DMS53 (cell line): ENCODE data around the gene PDZRN3.

ENCODE experiments used
- DNase-seq: peaks from one replicate; lab custom pipeline; 2025; lab: John Stamatoyannopoulos, UW

The PDZRN3 gene

DNA sequence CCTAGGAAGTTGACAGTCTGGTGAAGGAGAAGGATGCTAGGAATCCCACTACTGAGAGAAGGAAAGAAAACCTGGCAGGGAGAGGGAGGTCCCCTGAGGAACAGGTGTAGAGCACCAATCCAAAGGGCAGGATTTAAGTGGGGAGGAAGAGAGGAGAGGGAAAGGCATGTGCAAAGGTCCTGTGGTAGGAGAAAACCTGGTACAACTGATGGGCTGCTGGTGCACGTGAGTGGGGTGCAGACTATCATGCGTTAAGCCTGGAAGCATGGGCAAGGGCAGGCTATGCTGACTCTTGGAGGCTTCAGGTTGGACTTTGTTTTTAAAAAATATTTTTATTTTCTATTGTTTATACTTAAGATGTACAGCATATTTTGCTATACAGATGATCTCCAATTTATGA lies 209.6 kb downstream of the PDZRN3 start:
- no peak for DNase-seq

DNA sequence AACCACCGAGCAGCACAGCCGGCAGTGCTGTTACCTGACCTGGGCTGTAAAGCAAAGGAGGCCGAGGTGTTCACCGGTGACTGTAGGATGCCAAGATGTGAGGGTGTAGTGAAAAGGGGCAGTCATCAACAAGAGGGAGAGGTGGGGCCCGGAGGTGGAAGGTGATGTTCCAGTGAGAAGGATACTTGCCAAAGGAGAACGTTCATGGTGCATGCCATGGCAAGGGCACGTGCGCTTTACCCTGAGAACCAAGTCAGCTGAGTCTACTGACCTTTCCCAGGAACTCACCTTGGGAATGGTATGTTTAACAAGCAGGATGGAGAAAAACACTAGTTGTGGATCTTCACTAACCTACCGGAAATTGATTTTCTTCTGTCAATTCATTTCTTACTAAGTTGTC lies 211.1 kb downstream of the PDZRN3 start:
- no peak for DNase-seq

DNA sequence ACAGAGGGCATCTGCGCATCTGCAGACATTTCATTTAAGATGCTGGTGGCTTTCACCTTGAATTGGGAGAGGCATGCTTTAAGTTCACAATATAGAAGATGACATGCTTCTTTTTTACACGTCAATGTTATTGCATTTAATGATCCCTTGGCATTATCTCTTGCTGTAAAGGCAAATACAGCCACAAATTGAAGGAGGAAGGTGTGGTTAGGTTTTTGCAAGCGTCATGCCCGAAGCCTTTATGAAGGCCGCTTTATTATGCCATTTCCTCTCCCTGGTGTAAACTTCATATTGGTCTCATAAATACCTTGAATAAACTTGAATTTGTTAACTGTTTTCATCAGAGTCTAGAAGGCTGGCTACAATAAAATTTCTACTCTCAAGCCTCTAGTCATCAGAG lies 212.7 kb downstream of the PDZRN3 start:
- no peak for DNase-seq

DNA sequence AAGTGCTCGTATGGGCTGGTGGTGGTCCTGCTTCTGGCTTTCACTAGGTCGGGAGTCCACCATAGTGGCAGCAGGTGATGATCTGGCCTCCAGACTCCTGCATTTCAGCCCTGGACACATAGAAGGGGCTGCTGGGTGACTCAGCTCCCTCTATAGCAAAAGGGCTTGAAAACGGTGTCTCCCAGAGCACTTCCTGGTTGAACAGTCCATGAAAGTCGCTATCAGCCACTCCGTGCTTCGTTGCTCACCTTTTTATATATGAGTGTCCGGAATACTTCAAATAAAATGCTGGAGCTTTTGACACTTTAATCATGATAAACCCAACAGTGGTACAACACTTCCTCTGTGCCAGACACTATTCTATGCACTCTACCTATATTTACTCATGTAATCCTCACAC lies 213.2 kb downstream of the PDZRN3 start:
- no peak for DNase-seq

DNA sequence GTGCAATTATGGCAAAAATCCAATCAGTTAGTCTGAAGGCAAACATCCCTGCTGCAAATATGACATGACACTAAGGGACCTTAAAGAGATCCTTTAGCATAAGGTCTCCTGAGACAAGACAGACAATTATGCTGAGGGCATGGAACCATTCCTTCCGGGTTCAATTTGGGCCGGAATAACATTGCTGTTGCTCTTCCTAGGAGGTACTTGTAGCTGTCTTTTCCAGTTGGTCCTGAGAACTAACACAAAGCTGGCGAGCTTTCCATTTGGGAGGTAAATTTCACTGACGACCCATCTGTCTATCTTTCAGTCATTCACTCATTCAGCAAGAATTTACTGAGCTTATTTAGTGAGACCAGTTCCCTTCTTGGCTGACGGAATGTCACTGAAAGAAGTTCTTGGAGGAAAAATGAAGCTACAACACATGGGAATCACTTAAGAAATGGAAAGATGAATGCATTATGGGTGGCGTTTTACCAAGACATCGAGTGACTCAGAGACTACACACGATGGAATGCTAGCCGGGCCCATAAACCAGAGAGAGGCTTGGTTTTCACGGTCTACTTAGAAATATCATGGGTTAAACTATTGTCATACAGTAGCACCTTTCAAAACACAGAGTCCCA lies 215.5 kb downstream of the PDZRN3 start:
- no peak for DNase-seq

DNA sequence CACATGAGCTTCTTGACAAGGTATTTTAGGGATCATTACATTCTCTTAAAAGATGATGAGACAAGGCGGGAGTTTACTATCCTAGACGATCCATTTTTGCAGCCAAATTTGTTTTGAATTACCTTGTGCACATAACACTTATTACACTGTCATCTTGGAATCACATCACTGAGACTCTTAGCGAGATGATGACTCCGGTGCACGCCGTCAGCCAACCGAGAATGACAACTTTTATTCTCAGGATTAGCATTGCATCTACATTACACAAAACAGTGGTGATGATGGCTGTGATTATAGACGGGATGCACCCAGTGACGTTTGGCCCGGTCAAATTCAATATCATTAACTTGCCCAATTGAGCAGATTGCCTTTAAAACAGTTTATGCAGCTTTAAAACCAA lies 216.1 kb downstream of the PDZRN3 start:
- DNase-seq = no peak

DNA sequence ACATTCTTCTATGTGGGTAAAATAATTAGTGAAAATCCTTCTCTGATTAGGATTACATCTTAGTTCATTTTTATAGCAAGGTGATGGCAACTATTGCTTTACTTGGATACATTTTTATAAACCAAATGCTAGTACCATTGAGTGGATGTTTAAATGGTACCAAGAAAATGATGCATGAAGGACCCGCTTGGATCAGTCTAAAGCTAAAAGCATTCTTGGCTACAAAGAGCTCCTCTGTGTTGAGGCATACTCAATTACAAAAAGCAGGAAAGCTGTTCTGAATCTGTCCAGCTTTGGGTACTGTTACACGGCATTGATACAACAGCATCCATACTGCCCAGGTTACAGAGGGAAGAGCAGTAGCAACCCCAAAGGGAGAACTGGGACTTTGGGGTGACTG lies 217.2 kb downstream of the PDZRN3 start:
- DNase-seq = no peak

DNA sequence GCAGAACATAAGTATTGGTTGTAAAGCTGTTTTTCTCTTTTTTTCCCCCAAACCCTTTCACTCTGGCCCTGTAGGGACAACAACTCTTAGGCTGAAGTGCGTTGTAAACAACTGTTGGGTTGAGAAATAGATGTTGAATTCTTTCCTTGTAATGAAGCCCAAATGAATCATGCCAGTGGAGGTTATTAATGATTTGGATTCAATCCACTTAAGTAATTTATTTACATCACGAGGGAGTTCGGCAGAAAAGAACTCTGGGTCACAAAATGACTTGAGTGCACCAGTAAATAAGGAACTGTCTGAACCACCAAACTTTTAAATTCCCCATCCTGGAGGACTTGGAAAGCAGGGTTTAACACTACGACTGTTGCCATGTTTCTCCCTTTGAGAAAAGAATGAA lies 218.9 kb downstream of the PDZRN3 start:
- no peak for DNase-seq

DNA sequence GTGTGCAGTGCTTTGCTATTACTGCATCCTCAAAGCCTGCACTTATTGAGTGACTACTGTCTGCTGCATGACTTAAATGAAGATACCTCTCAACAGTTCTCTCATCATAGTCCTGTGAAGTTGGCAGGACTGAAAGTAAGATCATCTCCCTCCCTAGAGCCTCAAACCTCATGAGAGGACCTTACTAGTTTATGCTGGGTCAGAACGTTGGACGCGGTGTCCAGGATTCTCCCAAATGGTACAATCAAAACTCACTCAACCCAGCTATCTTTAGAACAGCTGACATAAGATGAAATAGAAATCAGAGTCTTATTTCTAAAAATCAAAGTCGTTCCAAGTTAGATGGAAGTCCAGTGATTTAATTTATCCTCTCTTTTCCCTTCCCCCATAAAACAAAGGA lies 219.7 kb downstream of the PDZRN3 start:
- DNase-seq = no peak

DNA sequence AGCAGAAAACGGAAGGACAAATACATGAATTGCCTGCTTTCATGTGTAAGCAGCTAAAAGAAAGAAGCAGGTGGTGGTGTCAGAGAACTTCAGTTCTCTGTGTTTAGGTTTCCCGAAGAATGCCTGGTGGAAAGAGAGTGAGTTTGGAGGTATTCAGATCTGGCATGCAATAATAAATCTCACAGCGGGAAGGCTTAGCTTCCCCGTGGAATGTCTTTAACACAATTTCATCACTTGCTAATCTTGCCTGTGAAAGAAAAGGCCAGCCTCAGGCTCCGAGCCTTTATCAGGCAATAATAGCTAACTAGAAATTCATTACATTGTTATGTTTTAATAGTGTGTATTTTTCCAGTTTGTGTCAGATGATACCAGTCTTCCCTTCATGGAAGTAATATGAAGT lies 220.3 kb downstream of the PDZRN3 start:
- DNase-seq = no peak

DNA sequence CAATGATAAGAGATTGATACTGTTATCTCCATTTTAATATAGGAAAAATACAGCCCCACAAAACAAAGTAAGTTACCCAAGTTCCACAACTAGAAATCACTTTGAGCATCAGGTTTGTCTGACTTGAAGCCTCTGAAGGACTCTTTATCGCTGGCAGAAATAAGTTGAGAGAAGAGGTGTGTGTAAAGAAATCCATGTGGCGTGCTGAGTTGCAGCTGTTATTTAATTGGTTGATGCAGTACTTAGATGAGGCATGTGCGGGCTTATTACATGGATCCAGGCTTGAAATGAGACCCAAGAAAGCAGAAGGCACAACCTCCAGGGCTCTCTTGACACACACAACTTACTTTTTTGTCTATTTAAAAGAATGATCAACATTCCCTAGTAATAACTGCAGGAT lies 221.3 kb downstream of the PDZRN3 start:
- no peak for DNase-seq

DNA sequence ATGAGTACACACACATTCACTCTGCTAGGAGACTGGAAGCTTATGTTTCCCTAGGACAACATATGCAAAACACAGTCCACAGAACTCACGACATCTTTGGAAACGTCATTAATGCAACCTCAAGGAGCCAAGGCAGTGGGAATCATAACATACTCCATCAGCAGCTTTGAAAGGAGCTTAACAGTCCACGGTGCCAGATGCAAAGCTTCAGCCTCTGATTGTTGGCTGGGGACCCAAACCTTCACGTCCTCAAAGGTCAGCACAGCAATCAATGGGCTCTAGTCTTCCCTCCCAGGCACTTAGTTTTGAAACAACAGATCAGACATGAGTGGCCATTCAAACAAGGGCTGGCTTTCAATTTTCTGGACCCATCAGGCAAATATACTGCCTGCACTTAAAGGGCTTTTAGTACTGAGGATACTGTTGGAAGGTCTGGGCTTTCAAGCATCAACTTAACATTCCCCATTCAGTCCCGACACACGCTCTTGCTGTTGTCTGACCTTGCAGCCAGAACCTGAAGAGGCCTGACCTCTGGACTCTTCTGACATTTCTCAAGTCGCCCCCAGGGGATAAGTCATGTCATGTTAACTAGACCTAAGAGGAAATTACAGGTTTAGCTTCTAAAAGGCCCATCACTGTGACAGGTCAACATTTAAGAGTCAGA lies 223.0 kb downstream of the PDZRN3 start:
- DNase-seq = no peak

DNA sequence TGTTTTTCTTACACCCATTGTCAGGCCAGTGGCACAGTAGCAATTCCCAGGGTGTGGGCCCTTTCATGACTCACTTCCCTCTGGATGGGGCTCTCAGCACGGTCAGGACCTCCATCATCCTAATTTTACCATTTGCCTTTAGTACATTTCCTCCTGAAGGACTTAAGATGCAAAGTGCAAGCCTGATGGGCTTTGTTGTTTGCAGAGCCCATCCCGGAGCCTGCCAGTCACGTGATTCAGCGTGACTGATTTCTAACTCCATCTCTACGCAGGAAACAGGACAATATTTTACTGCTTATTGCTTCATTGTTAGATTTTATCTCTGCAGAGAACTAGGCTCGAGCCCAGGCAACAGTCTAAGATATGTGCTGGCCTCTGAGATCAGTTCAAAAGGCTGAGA lies 223.7 kb downstream of the PDZRN3 start:
- DNase-seq = no peak

DNA sequence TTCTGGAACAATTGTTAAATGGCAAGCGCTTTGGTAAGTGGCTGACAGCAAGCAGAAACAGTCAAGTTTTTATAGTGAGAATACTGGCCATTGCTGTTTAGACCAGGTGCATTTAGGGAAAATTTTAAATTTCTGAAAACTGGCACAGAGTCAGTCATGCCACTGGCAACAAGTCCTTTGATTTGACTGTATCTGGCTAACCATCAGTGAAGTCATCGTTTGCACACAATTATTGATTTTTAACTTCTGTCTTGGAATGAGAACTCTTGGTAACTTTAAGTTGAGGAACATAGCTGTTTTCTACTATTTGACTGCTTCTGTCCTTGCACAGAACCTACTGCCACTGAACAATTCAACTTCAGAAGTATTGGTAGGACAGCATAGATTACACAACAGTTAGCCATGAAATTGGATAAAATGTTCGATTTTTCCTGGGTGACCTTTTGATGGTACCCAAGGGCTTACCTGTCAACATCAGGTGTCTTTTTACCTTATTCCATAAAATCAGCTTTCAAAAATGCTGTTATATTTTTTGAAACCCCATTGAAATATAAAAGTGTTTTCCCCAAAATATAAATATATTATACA lies 225.0 kb downstream of the PDZRN3 start:
- no peak for DNase-seq

DNA sequence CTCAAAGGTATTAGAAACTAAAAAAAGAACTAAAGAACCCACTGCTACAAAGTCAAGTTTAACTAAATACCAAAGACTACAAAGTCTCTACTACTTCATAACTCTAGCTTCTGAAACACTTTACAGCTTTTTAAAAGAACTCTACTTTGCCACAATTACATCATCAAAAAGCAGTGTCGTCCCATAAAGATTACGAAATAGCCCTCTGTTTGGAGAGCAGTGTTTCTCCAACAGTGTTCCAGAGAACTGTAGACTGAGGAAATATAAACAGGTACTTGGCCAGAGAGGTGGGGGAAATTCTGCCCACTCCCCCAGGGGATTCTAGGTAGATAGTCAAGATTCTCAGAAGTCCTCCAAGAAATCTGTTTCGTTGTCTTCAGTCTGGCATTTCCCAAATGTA lies 225.6 kb downstream of the PDZRN3 start:
- no peak for DNase-seq

DNA sequence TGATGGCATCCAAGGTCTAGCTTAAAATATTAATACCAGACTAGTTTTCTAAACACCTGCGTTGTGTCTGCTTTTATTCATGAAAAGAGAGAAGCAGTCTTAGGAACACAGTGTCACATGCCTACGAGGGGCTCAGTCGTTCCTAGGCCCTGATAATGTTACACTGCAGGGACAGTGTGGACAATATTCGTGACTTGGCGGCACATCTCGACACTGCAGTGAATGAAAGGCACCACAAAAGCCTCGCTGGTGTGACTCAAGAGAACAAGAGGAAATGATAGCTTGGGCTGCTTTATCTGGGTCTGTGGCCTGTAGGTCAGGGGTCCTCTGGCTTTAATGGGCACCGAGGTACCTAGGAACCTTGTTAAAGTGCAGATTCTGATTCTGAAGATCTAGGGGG lies 226.7 kb downstream of the PDZRN3 start:
- no peak for DNase-seq

DNA sequence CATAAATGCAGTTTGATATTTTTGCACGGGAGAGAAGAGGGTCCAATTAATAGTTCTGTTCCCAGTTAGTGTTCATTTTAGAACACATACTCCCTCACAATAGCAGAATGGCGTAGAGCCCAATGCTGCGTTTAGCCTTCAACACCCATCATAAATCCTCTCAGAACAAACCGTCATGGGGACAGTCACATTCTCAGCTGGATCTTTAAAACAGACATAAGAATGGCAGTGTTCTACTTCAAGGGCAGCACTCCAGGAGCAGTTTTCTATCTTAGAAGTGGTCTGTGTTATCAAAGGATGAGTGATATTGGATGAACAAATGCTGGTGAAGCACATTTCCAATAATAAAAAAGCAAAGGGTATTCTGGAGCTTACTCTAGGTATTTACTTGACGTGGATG lies 230.5 kb downstream of the PDZRN3 start:
- DNase-seq = no peak

DNA sequence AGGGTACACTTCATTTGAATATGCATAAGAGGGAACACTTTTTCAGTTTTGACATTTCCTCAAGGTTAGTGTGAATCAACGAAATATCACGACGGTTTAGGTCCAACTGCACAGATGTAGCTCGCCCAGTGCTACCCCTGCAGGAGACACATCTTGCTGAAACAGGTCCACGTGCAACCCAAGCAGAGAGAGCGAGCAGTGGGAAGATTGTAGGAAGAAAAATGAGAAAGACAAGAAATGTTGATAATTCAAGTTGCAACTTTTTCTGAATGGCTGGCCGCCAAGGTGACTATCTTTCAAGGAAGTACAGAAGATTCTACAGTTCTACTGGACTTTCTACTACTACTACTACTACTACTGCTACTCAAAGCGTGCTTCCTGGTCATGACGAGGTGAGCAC lies 231.7 kb downstream of the PDZRN3 start:
- no peak for DNase-seq

DNA sequence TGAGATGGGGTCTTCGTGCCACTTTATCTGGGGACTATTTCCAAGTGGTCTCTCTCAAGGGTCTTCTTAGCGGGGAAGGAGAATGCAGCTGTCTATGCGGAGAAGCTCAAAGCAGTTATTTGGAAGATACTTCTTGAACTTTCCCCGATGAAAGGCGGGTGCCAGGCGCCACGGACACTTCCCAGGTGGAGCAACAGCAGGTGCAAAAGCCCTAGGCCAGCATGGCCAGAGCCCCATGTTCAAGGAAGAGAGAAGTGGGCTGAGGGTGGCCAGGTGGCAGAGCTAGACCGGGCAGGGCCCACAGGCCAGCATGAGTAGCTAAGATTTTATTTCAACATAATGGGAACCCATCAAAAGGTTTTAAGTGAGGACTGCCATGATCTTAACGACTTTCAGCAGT lies 232.8 kb downstream of the PDZRN3 start:
- DNase-seq = no peak

DNA sequence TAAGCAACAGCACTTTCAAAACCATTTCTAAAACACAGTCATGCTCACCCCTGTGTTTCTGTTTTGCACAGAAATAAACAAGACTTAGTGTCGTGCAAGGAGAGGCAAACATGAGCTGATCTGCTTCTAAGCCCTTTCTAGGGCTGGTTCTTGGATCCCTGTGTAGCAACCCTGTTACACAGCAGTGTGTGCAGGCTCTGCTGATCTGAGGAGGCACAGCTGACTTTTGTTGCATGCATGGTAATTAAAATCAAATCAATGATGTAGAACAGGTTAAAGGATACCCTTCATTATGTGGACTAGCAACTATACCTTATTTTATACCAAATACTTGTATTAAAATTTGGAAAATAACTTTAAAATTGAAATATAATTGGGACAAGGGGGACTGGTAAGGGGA lies 234.8 kb downstream of the PDZRN3 start:
- no peak for DNase-seq

DNA sequence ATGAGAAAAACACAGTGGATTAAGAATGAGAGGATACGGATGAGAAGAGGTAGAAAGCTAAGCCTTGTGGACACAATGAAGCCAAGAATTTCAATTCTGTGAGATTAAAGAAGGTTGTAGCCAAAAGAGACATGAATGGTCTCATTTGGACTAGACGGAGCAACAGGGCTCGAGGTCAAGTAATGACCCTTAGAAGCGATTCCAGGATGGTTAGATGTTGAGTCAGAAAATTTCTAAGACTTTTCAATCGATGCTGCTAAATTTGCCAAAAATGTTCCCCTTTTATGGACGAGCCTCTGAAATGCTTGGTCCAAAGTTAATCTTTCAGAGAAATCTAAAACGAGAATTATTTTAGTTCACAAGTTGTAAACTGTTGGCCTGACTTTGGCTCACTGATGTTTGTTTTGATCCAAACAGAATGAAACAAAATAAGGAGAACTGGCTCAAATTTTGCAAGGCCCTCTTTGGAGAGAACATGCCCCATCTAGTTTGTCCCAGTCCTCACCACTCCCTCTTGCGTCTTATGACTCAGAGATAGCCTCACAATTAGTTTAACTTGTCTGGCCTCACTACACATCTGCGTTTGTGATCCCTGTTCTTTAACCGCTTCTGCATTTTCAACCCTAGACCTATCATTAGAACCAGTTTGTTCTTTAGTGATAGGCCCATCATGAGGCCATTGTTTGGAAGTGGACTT lies 235.5 kb downstream of the PDZRN3 start:
- no peak for DNase-seq

DNA sequence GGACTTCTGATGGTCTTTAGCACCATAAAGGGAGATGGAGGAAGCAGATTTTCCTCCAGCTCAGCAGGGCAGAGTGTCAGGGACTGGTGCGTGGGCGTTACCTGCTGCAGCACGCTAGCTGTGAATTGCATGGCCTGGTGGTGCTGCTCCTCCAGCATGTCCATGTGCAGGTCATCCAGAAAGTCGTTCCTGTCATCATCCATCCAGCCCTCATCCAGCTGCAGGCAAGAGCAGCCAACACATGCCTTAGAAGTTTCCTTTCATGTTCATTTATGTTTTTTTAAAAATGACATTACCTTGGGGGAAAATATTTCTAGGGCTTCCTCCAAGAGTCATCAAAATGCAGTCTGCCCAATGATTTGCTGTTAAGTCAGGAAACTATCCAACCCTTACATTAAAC lies 239.2 kb downstream of the PDZRN3 start:
- no peak for DNase-seq
